GM13977 (cell line): Measurements from ENCODE around the gene GDAP1L1.

Experiments used
- DNase-seq: peaks from one replicate; pipeline ENCODE4 v3.0.0; 2012; ENCODE audit warnings: low spot score
- CTCF ChIP-seq: IDR thresholded peaks from 2 replicates; pipeline ENCODE4 v1.5.1; 2012; ENCODE audit warnings: mild to moderate bottlenecking, control low read depth; ENCODE audit not compliant: insufficient read depth; ENCODE audit errors: extremely low read depth, missing control alignments
- in situ Hi-C: fragments of 300-500 bp; cut with MboI; formaldehyde crosslinking; loops from one replicate; pipeline ENCODE4 v1.12.0; 2022; ENCODE audit warnings: low sequenced_read_pairs, low pct_unique_long_range_greater_than_20kb, mixed read lengths, inconsistent platforms; ENCODE audit not compliant: unreplicated experiment

GDAP1L1 gene

GRCh38 chr20:44302736-44303135, 55.6 kb downstream of the GDAP1L1 start:
- TF ChIP-seq CTCF, result no peak

GRCh38 chr20:44304383-44304782, 57.3 kb downstream of the GDAP1L1 start:
- in situ Hi-C loops, result no loop called here
- no peak for TF ChIP-seq CTCF
- DNase-seq, result no peak

More at GRCh38 chr20:44302736-44303135, 55.6 kb downstream of the GDAP1L1 start:
- in situ Hi-C loops, result no loop called here
- no peak for DNase-seq

- in situ Hi-C loops, result no loop called here
- DNase-seq, result no peak
- no peak for TF ChIP-seq CTCF
Observed at GRCh38 chr20:44306927-44307326, 59.8 kb downstream of the GDAP1L1 start.

- in situ Hi-C loops, result loop anchor here (10.0 kb wide), 1 partner anchor 95 kb away; the partner anchor contains the start of gene OSER1
- DNase-seq, result no peak
- TF ChIP-seq CTCF, result no peak
Observed at GRCh38 chr20:44309763-44310663, 62.9 kb downstream of the GDAP1L1 start.

GRCh38 chr20:44310664-44311639, 63.8 kb downstream of the GDAP1L1 start, which contains the start of gene FITM2:
FITM2 (minus strand) TSS chr20:44311202; CDS start chr20:44311148, 54 bp downstream.
- DNase-seq, result peak; percentile 99
- in situ Hi-C loops, result loop anchor here (10.0 kb wide), 1 partner anchor 96 kb away; the partner anchor contains the start of gene OSER1
- TF ChIP-seq CTCF, result peak; percentile 99

- DNase-seq, result no peak
- no peak for TF ChIP-seq CTCF
- in situ Hi-C loops, result loop anchor here (10.0 kb wide), 1 partner anchor 100 kb away; the partner anchor contains the start of gene OSER1
Observed at GRCh38 chr20:44314870-44315269, 67.8 kb downstream of the GDAP1L1 start.
